ENCODE measurements around the gene CD151. TPM values are rescaled to one million over a fixed set of nuclear protein-coding genes. Genes with fewer than 3 reads are reported as not detected.

CD151 gene
- total RNA-seq, 1 experiment from 2014 or later, result 115 TPM

DNA sequence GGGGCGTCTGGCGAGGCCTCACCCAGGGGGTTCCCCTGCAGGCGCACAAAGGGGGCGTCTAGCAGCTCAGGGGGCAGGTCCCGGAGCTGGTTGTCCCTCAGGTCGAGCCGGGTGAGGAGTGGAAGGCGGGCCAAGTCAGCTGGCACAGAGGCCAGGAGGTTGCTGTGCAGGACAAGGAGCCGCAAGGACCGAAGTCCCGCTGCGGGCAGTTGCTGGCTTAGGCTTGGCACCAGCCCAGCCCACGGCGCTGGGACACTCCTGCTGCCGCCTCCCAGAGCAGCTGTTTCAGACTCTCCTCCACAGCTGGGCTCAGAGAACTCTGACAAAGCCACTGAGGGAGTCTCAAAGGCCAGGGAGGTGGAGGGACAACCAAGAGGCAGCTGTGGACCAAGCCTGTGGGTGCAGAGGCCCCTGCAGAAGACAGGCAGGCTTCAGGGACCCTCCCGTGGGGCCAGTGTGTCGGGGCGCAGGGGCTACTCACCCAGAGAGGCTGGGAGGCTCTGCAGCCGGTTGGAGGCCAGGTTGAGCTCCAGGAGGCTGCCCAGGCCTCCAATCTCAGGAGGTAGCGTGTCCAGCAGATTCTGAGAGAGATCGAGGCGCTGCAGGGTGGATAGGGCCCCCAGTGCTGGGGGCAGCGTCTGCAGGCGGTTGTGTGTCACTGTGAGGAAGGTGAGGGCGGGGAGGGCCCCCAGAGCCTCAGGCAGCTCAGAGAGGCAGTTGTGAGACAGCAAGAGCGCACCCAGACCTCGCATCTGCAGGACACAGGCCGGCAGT, 29.9 kb upstream of the CD151 start (continued):
- TF ChIP-seq, protein P1, sequence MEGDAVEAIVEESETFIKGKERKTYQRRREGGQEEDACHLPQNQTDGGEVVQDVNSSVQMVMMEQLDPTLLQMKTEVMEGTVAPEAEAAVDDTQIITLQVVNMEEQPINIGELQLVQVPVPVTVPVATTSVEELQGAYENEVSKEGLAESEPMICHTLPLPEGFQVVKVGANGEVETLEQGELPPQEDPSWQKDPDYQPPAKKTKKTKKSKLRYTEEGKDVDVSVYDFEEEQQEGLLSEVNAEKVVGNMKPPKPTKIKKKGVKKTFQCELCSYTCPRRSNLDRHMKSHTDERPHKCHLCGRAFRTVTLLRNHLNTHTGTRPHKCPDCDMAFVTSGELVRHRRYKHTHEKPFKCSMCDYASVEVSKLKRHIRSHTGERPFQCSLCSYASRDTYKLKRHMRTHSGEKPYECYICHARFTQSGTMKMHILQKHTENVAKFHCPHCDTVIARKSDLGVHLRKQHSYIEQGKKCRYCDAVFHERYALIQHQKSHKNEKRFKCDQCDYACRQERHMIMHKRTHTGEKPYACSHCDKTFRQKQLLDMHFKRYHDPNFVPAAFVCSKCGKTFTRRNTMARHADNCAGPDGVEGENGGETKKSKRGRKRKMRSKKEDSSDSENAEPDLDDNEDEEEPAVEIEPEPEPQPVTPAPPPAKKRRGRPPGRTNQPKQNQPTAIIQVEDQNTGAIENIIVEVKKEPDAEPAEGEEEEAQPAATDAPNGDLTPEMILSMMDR (IDR thresholded peaks at IDR 0.05), result no peak
- TF ChIP-seq, protein P2, sequence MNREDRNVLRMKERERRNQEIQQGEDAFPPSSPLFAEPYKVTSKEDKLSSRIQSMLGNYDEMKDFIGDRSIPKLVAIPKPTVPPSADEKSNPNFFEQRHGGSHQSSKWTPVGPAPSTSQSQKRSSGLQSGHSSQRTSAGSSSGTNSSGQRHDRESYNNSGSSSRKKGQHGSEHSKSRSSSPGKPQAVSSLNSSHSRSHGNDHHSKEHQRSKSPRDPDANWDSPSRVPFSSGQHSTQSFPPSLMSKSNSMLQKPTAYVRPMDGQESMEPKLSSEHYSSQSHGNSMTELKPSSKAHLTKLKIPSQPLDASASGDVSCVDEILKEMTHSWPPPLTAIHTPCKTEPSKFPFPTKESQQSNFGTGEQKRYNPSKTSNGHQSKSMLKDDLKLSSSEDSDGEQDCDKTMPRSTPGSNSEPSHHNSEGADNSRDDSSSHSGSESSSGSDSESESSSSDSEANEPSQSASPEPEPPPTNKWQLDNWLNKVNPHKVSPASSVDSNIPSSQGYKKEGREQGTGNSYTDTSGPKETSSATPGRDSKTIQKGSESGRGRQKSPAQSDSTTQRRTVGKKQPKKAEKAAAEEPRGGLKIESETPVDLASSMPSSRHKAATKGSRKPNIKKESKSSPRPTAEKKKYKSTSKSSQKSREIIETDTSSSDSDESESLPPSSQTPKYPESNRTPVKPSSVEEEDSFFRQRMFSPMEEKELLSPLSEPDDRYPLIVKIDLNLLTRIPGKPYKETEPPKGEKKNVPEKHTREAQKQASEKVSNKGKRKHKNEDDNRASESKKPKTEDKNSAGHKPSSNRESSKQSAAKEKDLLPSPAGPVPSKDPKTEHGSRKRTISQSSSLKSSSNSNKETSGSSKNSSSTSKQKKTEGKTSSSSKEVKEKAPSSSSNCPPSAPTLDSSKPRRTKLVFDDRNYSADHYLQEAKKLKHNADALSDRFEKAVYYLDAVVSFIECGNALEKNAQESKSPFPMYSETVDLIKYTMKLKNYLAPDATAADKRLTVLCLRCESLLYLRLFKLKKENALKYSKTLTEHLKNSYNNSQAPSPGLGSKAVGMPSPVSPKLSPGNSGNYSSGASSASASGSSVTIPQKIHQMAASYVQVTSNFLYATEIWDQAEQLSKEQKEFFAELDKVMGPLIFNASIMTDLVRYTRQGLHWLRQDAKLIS (CRISPR knock-in tag; IDR thresholded peaks at IDR 0.05; ENCODE audit: borderline replicate concordance), result no peak
- TF ChIP-seq TP53 (CRISPR knock-in tag; IDR thresholded peaks at IDR 0.05), result no peak
- TF ChIP-seq, protein P3, sequence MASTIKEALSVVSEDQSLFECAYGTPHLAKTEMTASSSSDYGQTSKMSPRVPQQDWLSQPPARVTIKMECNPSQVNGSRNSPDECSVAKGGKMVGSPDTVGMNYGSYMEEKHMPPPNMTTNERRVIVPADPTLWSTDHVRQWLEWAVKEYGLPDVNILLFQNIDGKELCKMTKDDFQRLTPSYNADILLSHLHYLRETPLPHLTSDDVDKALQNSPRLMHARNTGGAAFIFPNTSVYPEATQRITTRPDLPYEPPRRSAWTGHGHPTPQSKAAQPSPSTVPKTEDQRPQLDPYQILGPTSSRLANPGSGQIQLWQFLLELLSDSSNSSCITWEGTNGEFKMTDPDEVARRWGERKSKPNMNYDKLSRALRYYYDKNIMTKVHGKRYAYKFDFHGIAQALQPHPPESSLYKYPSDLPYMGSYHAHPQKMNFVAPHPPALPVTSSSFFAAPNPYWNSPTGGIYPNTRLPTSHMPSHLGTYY (CRISPR knock-in tag; IDR thresholded peaks at IDR 0.05), result no peak
- TF ChIP-seq ZNF423 (CRISPR knock-in tag; IDR thresholded peaks at IDR 0.05), result no peak
- TF ChIP-seq ZBTB43 (CRISPR knock-in tag; IDR thresholded peaks at IDR 0.05), result no peak
- TF ChIP-seq PRRX2 (CRISPR knock-in tag; IDR thresholded peaks at IDR 0.05), result no peak

GRCh38 chr11:803467-803742, 29.3 kb upstream of the CD151 start:
- TF ChIP-seq FOXJ3 (CRISPR knock-in tag; IDR thresholded peaks at IDR 0.05; ENCODE audit: borderline replicate concordance) (no peak), ZNF416 (CRISPR knock-in tag; IDR thresholded peaks at IDR 0.05) (no peak), NR2C2 (CRISPR knock-in tag; IDR thresholded peaks at IDR 0.05) (no peak), ESRRA (CRISPR knock-in tag; IDR thresholded peaks at IDR 0.05; ENCODE audit: borderline replicate concordance) (no peak), RORB (CRISPR knock-in tag; IDR thresholded peaks at IDR 0.05) (no peak), KAT7 (CRISPR knock-in tag; IDR thresholded peaks at IDR 0.05; ENCODE audit: borderline replicate concordance) (no peak), ELF4 (CRISPR knock-in tag; IDR thresholded peaks at IDR 0.05; ENCODE audit: low read depth) (no peak), ZNF281 (CRISPR knock-in tag; IDR thresholded peaks at IDR 0.05) (no peak), ZNF423 (CRISPR knock-in tag; IDR thresholded peaks at IDR 0.05) (no peak), FOXK1 (CRISPR knock-in tag; IDR thresholded peaks at IDR 0.05) (no peak)
- Mint-ChIP-seq H3K27me3 (ENCODE audit: low read depth) (no peaks in the 10 kb centered on the region), H3K27ac (no peak overlapping the region), H3K36me3 (no peaks in the 10 kb centered on the region), H3K4me1 (peaks cover 15% of the 10 kb centered on the region), H3K4me3 (peak overlapping the region; percentile 73; the same call in 1 of the 2 replicates), H3K9me3 (no peaks in the 10 kb centered on the region)
- ATAC-seq (no peak), DNase-seq (ENCODE audit: low spot score) (no peak)
- ChIA-PET POLR2A (interaction anchor here (1.1 kb wide), 1 partner anchor 13 kb away, joined by 4 read pairs; no protein-coding TSS in a partner anchor), CTCF (interaction anchor here (1.1 kb wide), 1 partner anchor 13 kb away, joined by 3 read pairs; no protein-coding TSS in a partner anchor)

Measured in WTC11 (cell line).